ENCODE results near the gene PEX5L.

- TF ChIP-seq POLR2A (IDR thresholded peaks at IDR 0.05) (no peak), EP300 (IDR thresholded peaks at IDR 0.05) (no peak), POLR2AphosphoS5 (IDR thresholded peaks at IDR 0.05) (no peak)
- TF ChIP-seq, protein P1, sequence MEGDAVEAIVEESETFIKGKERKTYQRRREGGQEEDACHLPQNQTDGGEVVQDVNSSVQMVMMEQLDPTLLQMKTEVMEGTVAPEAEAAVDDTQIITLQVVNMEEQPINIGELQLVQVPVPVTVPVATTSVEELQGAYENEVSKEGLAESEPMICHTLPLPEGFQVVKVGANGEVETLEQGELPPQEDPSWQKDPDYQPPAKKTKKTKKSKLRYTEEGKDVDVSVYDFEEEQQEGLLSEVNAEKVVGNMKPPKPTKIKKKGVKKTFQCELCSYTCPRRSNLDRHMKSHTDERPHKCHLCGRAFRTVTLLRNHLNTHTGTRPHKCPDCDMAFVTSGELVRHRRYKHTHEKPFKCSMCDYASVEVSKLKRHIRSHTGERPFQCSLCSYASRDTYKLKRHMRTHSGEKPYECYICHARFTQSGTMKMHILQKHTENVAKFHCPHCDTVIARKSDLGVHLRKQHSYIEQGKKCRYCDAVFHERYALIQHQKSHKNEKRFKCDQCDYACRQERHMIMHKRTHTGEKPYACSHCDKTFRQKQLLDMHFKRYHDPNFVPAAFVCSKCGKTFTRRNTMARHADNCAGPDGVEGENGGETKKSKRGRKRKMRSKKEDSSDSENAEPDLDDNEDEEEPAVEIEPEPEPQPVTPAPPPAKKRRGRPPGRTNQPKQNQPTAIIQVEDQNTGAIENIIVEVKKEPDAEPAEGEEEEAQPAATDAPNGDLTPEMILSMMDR (IDR thresholded peaks at IDR 0.05) = peak in 5 of 7 experiments; percentile 23 to 49 (median 26)
Measured at GRCh38 chr3:179750720-179751328, 285.9 kb downstream of the PEX5L start.

Measured in stomach (tissue), 4 donors.